Keratinocyte (primary cell): ENCODE results near the gene CDX2. TPM values are rescaled to one million over a fixed set of nuclear protein-coding genes. Genes with fewer than 3 reads are reported as not detected.

Experiments used
- DNase-seq: peaks from one replicate; pipeline ENCODE4 v3.0.0-alpha.2; 2011; ENCODE audit warnings: low read depth, missing footprints, low spot score
- FAIRE-seq: peaks from 2 replicates; lab custom pipeline; 2011; peaks lifted over from hg19 to GRCh38; lab: Jason Lieb, UNC
- H2AFZ ChIP-seq: 2 replicates; pipeline ENCODE4 v1.6.0; 2012; ENCODE audit warnings: low read length, control low read depth, inconsistent platforms; ENCODE audit not compliant: control insufficient read depth
- H3K27ac ChIP-seq: 2 replicates; pipeline ENCODE4 v1.5.1; 2011; ENCODE audit warnings: low read length; ENCODE audit not compliant: control insufficient read depth, insufficient read depth
- H3K27me3 ChIP-seq: 3 replicates; pipeline ENCODE4 v1.6.0; 2011; ENCODE audit warnings: low read length; ENCODE audit not compliant: control insufficient read depth, insufficient read depth; ENCODE audit errors: extremely low read depth
- H3K36me3 ChIP-seq, 2 experiments: 2 replicates in 1 of 2; 3 replicates in 1 of 2; pipeline ENCODE4 v1.5.1; 2011; ENCODE audit warnings: low read length in 2 of 2, mild to moderate bottlenecking in 1 of 2; ENCODE audit not compliant: control insufficient read depth in 2 of 2, insufficient read depth in 2 of 2; ENCODE audit errors: extremely low read depth in 1 of 2
- H3K4me1 ChIP-seq: 3 replicates; pipeline ENCODE4 v1.5.1; 2011; ENCODE audit warnings: low read length; ENCODE audit not compliant: control insufficient read depth, insufficient read depth; ENCODE audit errors: extremely low read depth
- H3K4me2 ChIP-seq: 3 replicates; pipeline ENCODE4 v1.6.0; 2011; ENCODE audit warnings: low read depth, low read length; ENCODE audit not compliant: control insufficient read depth, insufficient read depth; ENCODE audit errors: extremely low read depth
- H3K4me3 ChIP-seq, 3 experiments: fragments of 200-600 bp in 1 of 3; sonication (generic) in 1 of 3; 2 replicates in 2 of 3; 3 replicates in 1 of 3; pipeline ENCODE4 v1.5.1; 2011 to 2016; ENCODE audit warnings: low read length in 3 of 3, mild to moderate bottlenecking in 3 of 3, control low read depth in 2 of 3, inconsistent platforms in 1 of 3, low read depth in 1 of 3, mixed read lengths in 1 of 3, mixed run types in 1 of 3, moderate library complexity in 1 of 3; ENCODE audit not compliant: control insufficient read depth in 2 of 3, insufficient read depth in 2 of 3; ENCODE audit errors: extremely low read depth in 1 of 3
- H3K79me2 ChIP-seq: 2 replicates; pipeline ENCODE4 v1.6.0; 2012; ENCODE audit warnings: low read length; ENCODE audit not compliant: control insufficient read depth, insufficient read depth
- H3K9ac ChIP-seq: 3 replicates; pipeline ENCODE4 v1.6.0; 2011; ENCODE audit warnings: low read length; ENCODE audit not compliant: control insufficient read depth, insufficient read depth; ENCODE audit errors: extremely low read depth
- H3K9me1 ChIP-seq: 3 replicates; pipeline ENCODE4 v1.6.0; 2011; ENCODE audit warnings: low read length; ENCODE audit not compliant: control insufficient read depth, insufficient read depth; ENCODE audit errors: extremely low read depth
- H3K9me3 ChIP-seq: 2 replicates; pipeline ENCODE4 v1.5.1; 2012; ENCODE audit warnings: low read depth, low read length; ENCODE audit not compliant: control insufficient read depth
- H4K20me1 ChIP-seq: 3 replicates; pipeline ENCODE4 v1.6.0; 2011; ENCODE audit warnings: low read length; ENCODE audit not compliant: control insufficient read depth, insufficient read depth; ENCODE audit errors: extremely low read depth
- CTCF ChIP-seq, 3 experiments: IDR thresholded peaks in 1 of 3; conservative IDR thresholded peaks in 1 of 3; optimal IDR thresholded peaks in 1 of 3; 2 replicates in 2 of 3; 3 replicates in 1 of 3; pipeline versions ENCODE3 to v1.5.1; 2011; ENCODE audit warnings: low read length in 3 of 3, mild to moderate bottlenecking in 3 of 3, moderate library complexity in 2 of 3, control low read depth in 1 of 3, inconsistent platforms in 1 of 3; ENCODE audit not compliant: insufficient read depth in 2 of 3; ENCODE audit errors: extremely low read depth in 1 of 3
- EZH2 ChIP-seq: IDR thresholded peaks from one replicate; pipeline ENCODE4 v1.6.1; 2012; ENCODE audit warnings: inconsistent platforms, mild to moderate bottlenecking, low read length, moderate library complexity
- dilution Hi-C: fragments of 300-500 bp; cut with MboI; formaldehyde crosslinking; loops from one replicate; pipeline ENCODE4 v1.7.0; 2020; ENCODE audit warnings: low sequenced_read_pairs; ENCODE audit not compliant: extremely low pct_ligation_motif_present
- polyA plus RNA-seq, 5 experiments: library from polyadenylated mRNA; depleted of rRNA in 3 of 5; stranded (reverse) in 3 of 5; stranded (forward) in 1 of 5; unstranded in 1 of 5; fragments of >200 nt; gene quantifications; 1 replicate in 1 of 5; 2 replicates in 3 of 5; 3 replicates in 1 of 5; pipeline versions ENCODE4 v1.2.1 to v1.2.3, GENCODE V29; 2011 to 2012; ENCODE audit warnings: missing spikeins in 2 of 5, low read depth in 1 of 5, low replicate concordance in 1 of 5

Gene CDX2
- polyA plus RNA-seq, 1 donor (not counting 4 experiments of a cell fraction or from before 2014, with no cell fraction given): not detected

- Histone ChIP-seq H3K27me3 (no peaks in the 10 kb centered on the region), H3K4me2 (no peak overlapping the region), H3K27ac (no peak overlapping the region), H4K20me1 (no peaks in the 10 kb centered on the region), H2AFZ (no peak overlapping the region), H3K4me3 (no peak overlapping the region), H3K9me1 (no peaks in the 10 kb centered on the region), H3K36me3 (no peaks in the 10 kb centered on the region), H3K4me1 (peaks cover 5% of the 10 kb centered on the region), H3K9me3 (no peaks in the 10 kb centered on the region), H3K79me2 (no peaks in the 10 kb centered on the region), H3K9ac (no peak overlapping the region)
- DNase-seq (no peak), FAIRE-seq (no peak)
- dilution Hi-C loops: no loop called here
- TF ChIP-seq CTCF (optimal IDR thresholded peaks at IDR 0.05 in 1 of 3, IDR thresholded peaks at IDR 0.05 in 1 of 3, conservative IDR thresholded peaks at IDR 0.05 in 1 of 3; ENCODE audit: extremely low read depth in 1 of 3, insufficient read depth in 2 of 3, low read length in 3 of 3) (no peak), EZH2 (no peak)
Measured at GRCh38 chr13:28013482-28013881, 44.4 kb upstream of the CDX2 start.

GRCh38 chr13:28012896-28013295 lies 43.8 kb upstream of the CDX2 start:
- Histone ChIP-seq H3K9me1 (no peaks in the 10 kb centered on the region), H3K27me3 (no peaks in the 10 kb centered on the region), H2AFZ (no peak overlapping the region), H3K4me1 (peaks cover 5% of the 10 kb centered on the region), H3K9me3 (no peaks in the 10 kb centered on the region), H3K4me2 (no peak overlapping the region), H3K79me2 (no peaks in the 10 kb centered on the region), H3K36me3 (no peaks in the 10 kb centered on the region), H3K9ac (no peak overlapping the region), H3K4me3 (no peak overlapping the region), H4K20me1 (no peaks in the 10 kb centered on the region), H3K27ac (no peak overlapping the region)
- dilution Hi-C loops: no loop called here
- TF ChIP-seq CTCF (optimal IDR thresholded peaks at IDR 0.05 in 1 of 3, IDR thresholded peaks at IDR 0.05 in 1 of 3, conservative IDR thresholded peaks at IDR 0.05 in 1 of 3; ENCODE audit: extremely low read depth in 1 of 3, insufficient read depth in 2 of 3, low read length in 3 of 3) (no peak), EZH2 (no peak)
- no peak for DNase-seq
- no peak for FAIRE-seq
